ENCODE measurements around the gene CEP55.
A peak's percentile ranks its signal among the peaks of the same experiment; 100 is the strongest.
"Not testable (repeated sequence)": the region's sequence is repeated elsewhere in the genome, so short reads cannot be mapped to it uniquely, and the experiment has no call there.

Gene CEP55

GRCh38 chr10:93496322-93497041 is at the start of gene CEP55:
CEP55 (plus strand) TSS chr10:93496612; CDS start chr10:93500052, 3,440 bp downstream.
- DNase-seq: peak; percentile 93

- DNase-seq: no peak
Observed at GRCh38 chr10:93447019-93447418, 49.4 kb upstream of the CEP55 start.

- DNase-seq: no peak
Observed at GRCh38 chr10:93447970-93448369, 48.4 kb upstream of the CEP55 start.

GRCh38 chr10:93451244-93451947 is 45.0 kb upstream of the CEP55 start:
- DNase-seq: no peak

GRCh38 chr10:93452143-93452542 is 44.3 kb upstream of the CEP55 start:
- no peak for DNase-seq

- no peak for DNase-seq
Observed at GRCh38 chr10:93454146-93454545, 42.3 kb upstream of the CEP55 start.

GRCh38 chr10:93454736-93455135 is 41.7 kb upstream of the CEP55 start:
- DNase-seq: no peak

- DNase-seq: no peak
Observed at GRCh38 chr10:93456480-93456879, 39.9 kb upstream of the CEP55 start.

GRCh38 chr10:93457511-93457910 is 38.9 kb upstream of the CEP55 start:
- DNase-seq: no peak

GRCh38 chr10:93458821-93459257 is 37.6 kb upstream of the CEP55 start:
- DNase-seq: no peak

- no peak for DNase-seq
Observed at GRCh38 chr10:93459466-93459865, 36.9 kb upstream of the CEP55 start.

GRCh38 chr10:93461109-93461806 is 35.2 kb upstream of the CEP55 start:
- no peak for DNase-seq

- DNase-seq: no peak
Observed at GRCh38 chr10:93461807-93462178, 34.6 kb upstream of the CEP55 start.

GRCh38 chr10:93462371-93462770 is 34.0 kb upstream of the CEP55 start:
- no peak for DNase-seq

- no peak for DNase-seq
Observed at GRCh38 chr10:93462881-93463280, 33.5 kb upstream of the CEP55 start.

- no peak for DNase-seq
Observed at GRCh38 chr10:93463723-93464476, 32.5 kb upstream of the CEP55 start.

- no peak for DNase-seq
Observed at GRCh38 chr10:93464776-93465388, 31.5 kb upstream of the CEP55 start.

- no peak for DNase-seq
Observed at GRCh38 chr10:93465806-93466675, 30.4 kb upstream of the CEP55 start.

- not testable (repeated sequence) for DNase-seq
Observed at GRCh38 chr10:93467635-93468034, 28.8 kb upstream of the CEP55 start.

GRCh38 chr10:93468461-93469213 is 27.8 kb upstream of the CEP55 start:
- DNase-seq: no peak

GRCh38 chr10:93469454-93469853 is 27.0 kb upstream of the CEP55 start:
- no peak for DNase-seq
